Neuronal stem cell (in vitro differentiated cells): ENCODE data around the gene GTF2H3.

Source experiments
- DNase-seq: peaks from one replicate; pipeline ENCODE4 v3.0.0-alpha.2; 2013; ENCODE audit warnings: low spot score
- H2AFZ ChIP-seq: one replicate; pipeline ENCODE4 v1.6.1; 2013; ENCODE audit warnings: mild to moderate bottlenecking, low read length, inconsistent platforms
- H2AK5ac ChIP-seq: 2 replicates; pipeline ENCODE4 v1.6.1; 2013; ENCODE audit warnings: low read depth, mild to moderate bottlenecking, inconsistent platforms, low read length, moderate library complexity, mixed read lengths
- H2BK120ac ChIP-seq: 2 replicates; pipeline ENCODE4 v1.6.1; 2013; ENCODE audit warnings: low read depth, mild to moderate bottlenecking, inconsistent platforms, low read length, moderate library complexity, mixed read lengths
- H2BK12ac ChIP-seq: one replicate; pipeline ENCODE4 v1.6.1; 2013; ENCODE audit warnings: low read length, inconsistent platforms
- H2BK15ac ChIP-seq: 2 replicates; pipeline ENCODE4 v1.6.1; 2013; ENCODE audit warnings: mild to moderate bottlenecking, low read length, inconsistent platforms, mixed read lengths
- H2BK5ac ChIP-seq: one replicate; pipeline ENCODE4 v1.6.1; 2013; ENCODE audit warnings: inconsistent platforms, mild to moderate bottlenecking, low read length, moderate library complexity
- H3K14ac ChIP-seq: one replicate; pipeline ENCODE4 v1.6.1; 2013; ENCODE audit warnings: low read length, inconsistent platforms
- H3K18ac ChIP-seq: 2 replicates; pipeline ENCODE4 v1.6.1; 2013; ENCODE audit warnings: low read length, inconsistent platforms
- H3K23ac ChIP-seq: 2 replicates; pipeline ENCODE4 v1.6.1; 2013; ENCODE audit warnings: low read depth, mild to moderate bottlenecking, mixed read lengths, low read length, inconsistent platforms; ENCODE audit not compliant: poor library complexity
- H3K27ac ChIP-seq: replicated peaks from 3 replicates; pipeline ENCODE4 v1.5.1; 2013; ENCODE audit warnings: low read length, inconsistent platforms
- H3K27me3 ChIP-seq, 3 experiments: 2 replicates each; pipeline ENCODE4 v1.6.1; 2013; ENCODE audit warnings: low read length in 3 of 3, mild to moderate bottlenecking in 2 of 3, inconsistent platforms in 1 of 3, low read depth in 1 of 3, mixed read lengths in 1 of 3, moderate library complexity in 1 of 3; ENCODE audit not compliant: control insufficient read depth in 3 of 3, insufficient read depth in 3 of 3
- H3K36me3 ChIP-seq, 2 donors: replicated peaks in 1 of 2; 2 replicates each; pipeline ENCODE4 v1.6.1; 2013; ENCODE audit warnings: low read length in 2 of 2; ENCODE audit not compliant: control insufficient read depth in 2 of 2, insufficient read depth in 2 of 2
- H3K4ac ChIP-seq: 2 replicates; pipeline ENCODE4 v1.6.1; 2013; ENCODE audit warnings: inconsistent platforms, mild to moderate bottlenecking, low read length, moderate library complexity
- H3K4me1 ChIP-seq, 2 donors: 1 replicate in 1 of 2; 2 replicates in 1 of 2; pipeline ENCODE4 v1.6.1; 2013; ENCODE audit warnings: low read length in 2 of 2, low read depth in 1 of 2; ENCODE audit not compliant: control insufficient read depth in 2 of 2, insufficient read depth in 1 of 2
- H3K4me2 ChIP-seq: one replicate; pipeline ENCODE4 v1.6.1; 2013; ENCODE audit warnings: mild to moderate bottlenecking, low read length, inconsistent platforms; ENCODE audit not compliant: insufficient read depth, poor library complexity, severe bottlenecking
- H3K4me3 ChIP-seq, 2 donors: 2 replicates each; pipeline ENCODE4 v1.5.1; 2013; ENCODE audit warnings: low read length in 2 of 2, mild to moderate bottlenecking in 2 of 2, inconsistent platforms in 1 of 2, moderate library complexity in 1 of 2
- H3K79me1 ChIP-seq: one replicate; pipeline ENCODE4 v1.6.1; 2013; ENCODE audit warnings: low read depth, mild to moderate bottlenecking, inconsistent platforms, low read length, moderate library complexity
- H3K9ac ChIP-seq: one replicate; pipeline ENCODE4 v1.6.1; 2013; ENCODE audit warnings: mild to moderate bottlenecking, low read depth, low read length, inconsistent platforms; ENCODE audit not compliant: poor library complexity
- H3K9me3 ChIP-seq, 2 donors: replicated peaks in 1 of 2; 2 replicates each; pipeline versions ENCODE3 to v1.6.1; 2013; ENCODE audit warnings: low read length in 2 of 2, mild to moderate bottlenecking in 2 of 2, inconsistent platforms in 1 of 2, low read depth in 1 of 2, mixed read lengths in 1 of 2, moderate library complexity in 1 of 2; ENCODE audit not compliant: control insufficient read depth in 2 of 2, insufficient read depth in 1 of 2
- H4K8ac ChIP-seq: one replicate; pipeline ENCODE4 v1.6.1; 2013; ENCODE audit warnings: low read depth, mild to moderate bottlenecking, inconsistent platforms, low read length, moderate library complexity
- H4K91ac ChIP-seq: one replicate; pipeline ENCODE4 v1.6.1; 2013; ENCODE audit warnings: low read length, low read depth, mild to moderate bottlenecking, inconsistent platforms; ENCODE audit not compliant: poor library complexity
- WGBS, 2 donors: extraction: QIAGEN DNeasy Blood & Tissue Kit; methylation state at CpG; one replicate each; pipeline ENCODE4 v1.1.7; 2013; ENCODE audit warnings: missing lambda C conversion rate in 2 of 2, mixed read lengths in 1 of 2; ENCODE audit not compliant: insufficient read length in 2 of 2, insufficient replicate concordance in 1 of 2; ENCODE audit errors: extremely low coverage in 2 of 2; 5-methylcytosine and 5-hydroxymethylcytosine counted together

The GTF2H3 gene

DNA sequence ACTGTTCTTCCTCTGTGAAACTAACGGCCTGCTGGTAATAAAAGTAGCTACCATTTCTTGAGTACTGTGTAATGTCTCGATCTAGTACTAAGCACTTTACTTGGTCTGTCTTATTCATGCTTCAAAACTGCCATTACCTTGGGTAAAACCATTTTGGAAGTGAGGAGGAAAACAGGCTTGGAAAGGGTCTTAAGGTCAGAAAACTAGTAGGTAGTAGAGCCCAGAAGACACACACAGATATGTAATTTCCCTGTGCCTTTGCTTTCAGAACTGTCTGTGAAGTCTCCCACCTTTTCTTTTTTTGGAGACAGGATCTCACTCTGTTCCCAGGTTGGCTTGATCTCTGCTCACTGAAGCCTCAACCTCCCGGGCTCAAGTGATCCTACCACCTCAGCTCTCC is 35.1 kb upstream of the GTF2H3 start:
- H3K4me2 ChIP-seq: no peak overlapping the region
- H4K91ac ChIP-seq: no peak overlapping the region
- no peak overlapping the region for H2BK5ac ChIP-seq
- no peak overlapping the region for H2BK12ac ChIP-seq
- H2AFZ ChIP-seq: no peak overlapping the region
- no CpG with 5 or more reads among the region's 3 CpGs for WGBS, 2 donors
- no peaks in the 10 kb centered on the region for H3K9me3 ChIP-seq
- no peak overlapping the region for H3K27ac ChIP-seq
- peaks cover 8 to 60% of the 10 kb centered on the region in 2 donors for H3K36me3 ChIP-seq
- no peak overlapping the region for H3K4ac ChIP-seq
- H2AK5ac ChIP-seq: no peak overlapping the region
- H3K14ac ChIP-seq: no peak overlapping the region
- H3K27me3 ChIP-seq: no peaks in the 10 kb centered on the region
- H2BK120ac ChIP-seq: no peak overlapping the region
- no peak overlapping the region for H3K18ac ChIP-seq
- H3K79me1 ChIP-seq: peaks cover 4% of the 10 kb centered on the region
- H3K4me1 ChIP-seq: peaks cover 3 to 7% of the 10 kb centered on the region in 2 donors
- DNase-seq: no peak
- H3K4me3 ChIP-seq: no peak overlapping the region
- H4K8ac ChIP-seq: no peak overlapping the region
- H3K9ac ChIP-seq: no peak overlapping the region
- H2BK15ac ChIP-seq: no peak overlapping the region
- no peak overlapping the region for H3K23ac ChIP-seq

- Histone ChIP-seq H3K23ac (no peak overlapping the region), H3K4me2 (no peak overlapping the region), H2BK5ac (no peak overlapping the region), H3K79me1 (peaks cover 4% of the 10 kb centered on the region), H4K91ac (no peak overlapping the region), H2BK120ac (no peak overlapping the region), H2AK5ac (no peak overlapping the region), H3K14ac (no peak overlapping the region), H3K9me3 (no peaks in the 10 kb centered on the region), H3K18ac (no peak overlapping the region), H3K4me3 (no peak overlapping the region), H3K9ac (no peak overlapping the region), H2AFZ (no peak overlapping the region), H3K4me1 (peaks cover 3 to 7% of the 10 kb centered on the region in 2 donors), H4K8ac (no peak overlapping the region), H3K27me3 (no peaks in the 10 kb centered on the region), H2BK12ac (no peak overlapping the region), H3K4ac (no peak overlapping the region), H2BK15ac (no peak overlapping the region), H3K36me3 (peaks cover 7 to 61% of the 10 kb centered on the region in 2 donors), H3K27ac (no peak overlapping the region)
- WGBS, 2 donors: 100% methylated on average over 1 of the region's 1 CpG; no CpG with 5 or more reads in 1 of the 2 donors
- no peak for DNase-seq
Observed at GRCh38 chr12:123599310-123599709, 34.3 kb upstream of the GTF2H3 start.

GRCh38 chr12:123599721-123600120 is 33.9 kb upstream of the GTF2H3 start:
- no peak for DNase-seq
- Histone ChIP-seq H3K23ac (no peak overlapping the region), H3K79me1 (peaks cover 4% of the 10 kb centered on the region), H2AFZ (no peak overlapping the region), H3K36me3 (peaks cover 7 to 62% of the 10 kb centered on the region in 2 donors), H4K8ac (no peak overlapping the region), H2AK5ac (no peak overlapping the region), H2BK12ac (no peak overlapping the region), H3K27me3 (no peaks in the 10 kb centered on the region), H3K9me3 (no peaks in the 10 kb centered on the region), H3K4me1 (peaks cover 3 to 7% of the 10 kb centered on the region in 2 donors), H3K4me2 (no peak overlapping the region), H4K91ac (no peak overlapping the region), H3K4ac (no peak overlapping the region), H3K18ac (no peak overlapping the region), H2BK15ac (no peak overlapping the region), H3K14ac (no peak overlapping the region), H3K27ac (no peak overlapping the region), H3K9ac (no peak overlapping the region), H3K4me3 (no peak overlapping the region), H2BK5ac (no peak overlapping the region), H2BK120ac (no peak overlapping the region)
- no CpG with 5 or more reads among the region's 7 CpGs for WGBS, 2 donors

GRCh38 chr12:123601602-123602489 is 31.8 kb upstream of the GTF2H3 start, which contains the start of gene DDX55:
Gene DDX55, plus strand, starts transcription at chr12:123602099. Its CDS starts 50 bp downstream, at chr12:123602149.
- H4K8ac ChIP-seq: peak within 1 kb of the TSS; percentile 86
- peak within 1 kb of the TSS; percentile 99 for H3K14ac ChIP-seq
- H3K27ac ChIP-seq: peak within 1 kb of the TSS; percentile 82
- peak within 1 kb of the TSS; percentile 91 for H2AFZ ChIP-seq
- H3K4me2 ChIP-seq: peak within 1 kb of the TSS; percentile 92
- H3K4me1 ChIP-seq: peaks cover 3 to 7% of the 10 kb centered on the region in 2 donors
- H2BK5ac ChIP-seq: peak within 1 kb of the TSS; percentile 91
- H2AK5ac ChIP-seq: peak within 1 kb of the TSS; percentile 92
- DNase-seq: peak; percentile 85
- H3K4ac ChIP-seq: peak within 1 kb of the TSS; percentile 17
- peak within 1 kb of the TSS; percentile 96 for H3K23ac ChIP-seq
- peak within 1 kb of the TSS; percentile 99 for H3K9ac ChIP-seq
- no peak within 1 kb of the TSS for H2BK15ac ChIP-seq
- no peaks in the 10 kb centered on the region for H3K27me3 ChIP-seq
- H4K91ac ChIP-seq: peak within 1 kb of the TSS; percentile 86
- H2BK12ac ChIP-seq: no peak within 1 kb of the TSS
- peak within 1 kb of the TSS; percentile 95 to 100 for H3K4me3 ChIP-seq
- H3K18ac ChIP-seq: peak within 1 kb of the TSS; percentile 100
- H3K9me3 ChIP-seq: no peaks in the 10 kb centered on the region
- WGBS, 2 donors: no CpG with 5 or more reads among the region's 81 CpGs
- peaks cover 16 to 63% of the 10 kb centered on the region in 2 donors for H3K36me3 ChIP-seq
- no peak within 1 kb of the TSS for H2BK120ac ChIP-seq
- peaks cover 6% of the 10 kb centered on the region for H3K79me1 ChIP-seq
